Lower leg skin (tissue), 3 donors: ENCODE results near the gene SLC16A12.

Experiments
- CTCF ChIP-seq, 3 donors: fragments of 450-650 bp; IDR thresholded peaks; one replicate each; pipeline ENCODE4 v1.5.1; 2016; ENCODE audit warnings: antibody characterized with exemption in 3 of 3, mild to moderate bottlenecking in 3 of 3, moderate library complexity in 2 of 3
- POLR2A ChIP-seq, 2 donors: fragments of 450-650 bp; IDR thresholded peaks; one replicate each; pipeline ENCODE4 v1.6.1; 2016 to 2017; ENCODE audit warnings: antibody characterized with exemption in 2 of 2, mild to moderate bottlenecking in 1 of 2, moderate library complexity in 1 of 2

- TF ChIP-seq CTCF (IDR thresholded peaks at IDR 0.05) = no peak
- no peak for TF ChIP-seq POLR2A (IDR thresholded peaks at IDR 0.05)
These were observed 11.1 kb downstream of the SLC16A12 start for GRCh38 chr10:89524279-89524678.
